ENCODE data around the gene MAST4.

- TF ChIP-seq, protein P1, sequence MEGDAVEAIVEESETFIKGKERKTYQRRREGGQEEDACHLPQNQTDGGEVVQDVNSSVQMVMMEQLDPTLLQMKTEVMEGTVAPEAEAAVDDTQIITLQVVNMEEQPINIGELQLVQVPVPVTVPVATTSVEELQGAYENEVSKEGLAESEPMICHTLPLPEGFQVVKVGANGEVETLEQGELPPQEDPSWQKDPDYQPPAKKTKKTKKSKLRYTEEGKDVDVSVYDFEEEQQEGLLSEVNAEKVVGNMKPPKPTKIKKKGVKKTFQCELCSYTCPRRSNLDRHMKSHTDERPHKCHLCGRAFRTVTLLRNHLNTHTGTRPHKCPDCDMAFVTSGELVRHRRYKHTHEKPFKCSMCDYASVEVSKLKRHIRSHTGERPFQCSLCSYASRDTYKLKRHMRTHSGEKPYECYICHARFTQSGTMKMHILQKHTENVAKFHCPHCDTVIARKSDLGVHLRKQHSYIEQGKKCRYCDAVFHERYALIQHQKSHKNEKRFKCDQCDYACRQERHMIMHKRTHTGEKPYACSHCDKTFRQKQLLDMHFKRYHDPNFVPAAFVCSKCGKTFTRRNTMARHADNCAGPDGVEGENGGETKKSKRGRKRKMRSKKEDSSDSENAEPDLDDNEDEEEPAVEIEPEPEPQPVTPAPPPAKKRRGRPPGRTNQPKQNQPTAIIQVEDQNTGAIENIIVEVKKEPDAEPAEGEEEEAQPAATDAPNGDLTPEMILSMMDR (IDR thresholded peaks at IDR 0.05; ENCODE audit: insufficient read depth, low read depth, low read length), result no peak
- TF ChIP-seq EZH2 (IDR thresholded peaks at IDR 0.05; ENCODE audit: insufficient read depth, low read length), result no peak
Measured at GRCh38 chr5:67163231-67163756, 567.1 kb downstream of the MAST4 start.
